Calu3 (cell line): ENCODE results near the gene PTPRE. TPM values are rescaled to one million over a fixed set of nuclear protein-coding genes. Genes with fewer than 3 reads are reported as not detected.

Experiments
- BruUV-seq: library from RNA; stranded (reverse); fragments of 400-500 nt; replicated peaks from 2 replicates; lab custom pipeline; 2021; lab: Mats Ljungman, UMichigan
- CTCF ChIA-PET: fragments of 300-600 bp; sonication (Branson Sonifier 250); formaldehyde crosslinking; loops from one replicate; lab custom pipeline; 2022; ENCODE audit warnings: antibody characterized with exemption; lab: Charles Lee
- DNase-seq: peaks from one replicate; pipeline ENCODE4 v3.0.0; 2022
- H3K27ac Mint-ChIP-seq: one replicate; pipeline ENCODE4 v1.8.0; 2022; ENCODE audit warnings: mixed read lengths; ENCODE audit not compliant: unreplicated experiment
- H3K27me3 Mint-ChIP-seq: one replicate; pipeline ENCODE4 v1.8.0; 2022; ENCODE audit warnings: mixed read lengths; ENCODE audit not compliant: unreplicated experiment
- H3K36me3 Mint-ChIP-seq: one replicate; pipeline ENCODE4 v1.8.0; 2022; ENCODE audit warnings: mild to moderate bottlenecking, moderate library complexity, mixed read lengths; ENCODE audit not compliant: insufficient read depth, unreplicated experiment
- H3K4me1 Mint-ChIP-seq: one replicate; pipeline ENCODE4 v1.8.0; 2022; ENCODE audit warnings: mild to moderate bottlenecking, low read depth, mixed read lengths; ENCODE audit not compliant: unreplicated experiment
- H3K4me3 Mint-ChIP-seq: one replicate; pipeline ENCODE4 v1.8.0; 2022; ENCODE audit warnings: mild to moderate bottlenecking, low read depth, moderate library complexity, mixed read lengths; ENCODE audit not compliant: unreplicated experiment
- H3K9me3 Mint-ChIP-seq: one replicate; pipeline ENCODE4 v1.8.0; 2022; ENCODE audit warnings: low read depth, mixed read lengths; ENCODE audit not compliant: unreplicated experiment
- intact Hi-C: fragments of 100-400 bp; cut with micrococcal nuclease; formaldehyde crosslinking; loops from one replicate; pipeline ENCODE4 v1.10.0; 2022; ENCODE audit not compliant: unreplicated experiment
- total RNA-seq: library from RNA; stranded (reverse); gene quantifications from 2 replicates; pipeline ENCODE4 v1.2.3, GENCODE V29; 2022
- TF ChIP-seq, protein P1 (sequence below): fragments of 200-600 bp; IDR thresholded peaks from one replicate; pipeline ENCODE4 v1.8.0; 2022; ENCODE audit warnings: antibody characterized with exemption; ENCODE audit not compliant: unreplicated experiment

The PTPRE gene
- total RNA-seq, 1 experiment from 2014 or later = 7.6 TPM

DNA sequence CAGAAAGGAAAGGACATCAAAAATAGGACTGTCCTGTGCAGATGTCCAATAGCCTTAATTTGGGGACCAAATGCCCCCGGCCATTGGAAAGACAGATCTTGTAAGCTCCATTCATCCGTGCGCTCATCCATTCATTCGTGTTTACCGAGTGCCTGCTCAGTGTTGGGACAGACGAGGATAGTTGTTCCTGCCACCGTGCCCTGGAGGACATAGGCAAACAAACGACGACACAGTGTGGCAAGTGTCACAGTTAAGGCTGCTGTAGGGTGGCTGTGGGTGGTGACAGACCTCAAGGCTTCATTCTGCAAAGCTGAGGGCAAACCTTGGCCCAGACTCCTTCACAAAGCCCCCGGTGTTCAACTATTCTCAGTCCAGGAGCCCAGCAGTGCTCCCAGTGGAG lies 191.7 kb downstream of the PTPRE start:
- TF ChIP-seq, protein P1, sequence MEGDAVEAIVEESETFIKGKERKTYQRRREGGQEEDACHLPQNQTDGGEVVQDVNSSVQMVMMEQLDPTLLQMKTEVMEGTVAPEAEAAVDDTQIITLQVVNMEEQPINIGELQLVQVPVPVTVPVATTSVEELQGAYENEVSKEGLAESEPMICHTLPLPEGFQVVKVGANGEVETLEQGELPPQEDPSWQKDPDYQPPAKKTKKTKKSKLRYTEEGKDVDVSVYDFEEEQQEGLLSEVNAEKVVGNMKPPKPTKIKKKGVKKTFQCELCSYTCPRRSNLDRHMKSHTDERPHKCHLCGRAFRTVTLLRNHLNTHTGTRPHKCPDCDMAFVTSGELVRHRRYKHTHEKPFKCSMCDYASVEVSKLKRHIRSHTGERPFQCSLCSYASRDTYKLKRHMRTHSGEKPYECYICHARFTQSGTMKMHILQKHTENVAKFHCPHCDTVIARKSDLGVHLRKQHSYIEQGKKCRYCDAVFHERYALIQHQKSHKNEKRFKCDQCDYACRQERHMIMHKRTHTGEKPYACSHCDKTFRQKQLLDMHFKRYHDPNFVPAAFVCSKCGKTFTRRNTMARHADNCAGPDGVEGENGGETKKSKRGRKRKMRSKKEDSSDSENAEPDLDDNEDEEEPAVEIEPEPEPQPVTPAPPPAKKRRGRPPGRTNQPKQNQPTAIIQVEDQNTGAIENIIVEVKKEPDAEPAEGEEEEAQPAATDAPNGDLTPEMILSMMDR = no peak
- DNase-seq = no peak
- Mint-ChIP-seq H3K9me3 (no peaks in the 10 kb centered on the region), H3K4me3 (no peak overlapping the region), H3K27ac (no peak overlapping the region), H3K4me1 (no peaks in the 10 kb centered on the region), H3K36me3 (peaks cover 28% of the 10 kb centered on the region), H3K27me3 (no peaks in the 10 kb centered on the region)
- intact Hi-C loops = no loop called here
- CTCF ChIA-PET = no interaction called here
- BruUV-seq = no TSS peak

DNA sequence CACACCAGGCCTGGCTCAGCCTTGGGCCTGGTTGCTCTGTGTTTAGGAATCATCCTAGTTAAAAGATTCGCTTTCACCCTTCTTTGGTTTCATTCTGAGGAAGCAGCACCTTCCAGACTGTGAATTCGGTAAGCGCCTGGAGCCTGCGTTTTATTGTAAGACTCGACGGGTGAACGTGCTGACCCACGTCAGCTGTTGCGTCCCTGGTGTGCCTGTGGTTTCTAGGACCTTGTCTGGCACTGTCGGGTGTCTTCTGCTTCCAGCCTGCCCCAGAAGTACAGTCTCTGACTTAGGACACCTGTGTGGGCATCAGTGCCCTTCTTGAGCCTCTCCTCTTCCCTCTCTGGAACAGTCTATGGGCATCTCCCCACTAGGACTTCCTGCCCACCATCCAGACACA lies 193.0 kb downstream of the PTPRE start:
- H3K36me3 Mint-ChIP-seq = peaks cover 34% of the 10 kb centered on the region
- H3K4me1 Mint-ChIP-seq = no peaks in the 10 kb centered on the region
- no peak overlapping the region for H3K4me3 Mint-ChIP-seq
- CTCF ChIA-PET = no interaction called here
- DNase-seq = no peak
- intact Hi-C loops = no loop called here
- no TSS peak for BruUV-seq
- TF ChIP-seq, protein P1 = no peak
- H3K9me3 Mint-ChIP-seq = no peaks in the 10 kb centered on the region
- H3K27ac Mint-ChIP-seq = no peak overlapping the region
- H3K27me3 Mint-ChIP-seq = no peaks in the 10 kb centered on the region

DNA sequence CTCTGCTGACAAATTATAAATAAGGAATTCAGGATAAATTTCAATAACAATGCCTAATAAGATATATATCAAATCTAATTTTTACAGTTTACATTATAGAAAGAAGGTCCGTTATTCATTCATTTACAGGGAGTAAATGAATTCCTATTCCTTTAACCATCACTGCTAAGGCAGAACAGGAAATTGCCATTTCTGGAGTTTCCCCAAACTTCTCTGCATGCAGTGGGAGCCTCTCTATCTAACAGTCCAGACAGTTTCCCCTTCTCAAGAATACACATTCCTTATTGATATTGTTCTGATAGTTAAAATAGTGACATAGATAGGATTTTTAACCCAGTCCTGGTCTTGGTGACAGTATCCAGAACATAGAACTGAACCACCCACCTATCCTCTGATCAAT lies 195.0 kb downstream of the PTPRE start:
- no TSS peak for BruUV-seq
- CTCF ChIA-PET = no interaction called here
- no peaks in the 10 kb centered on the region for H3K27me3 Mint-ChIP-seq
- no peak for DNase-seq
- H3K4me3 Mint-ChIP-seq = no peak overlapping the region
- peaks cover 24% of the 10 kb centered on the region for H3K36me3 Mint-ChIP-seq
- no peaks in the 10 kb centered on the region for H3K4me1 Mint-ChIP-seq
- H3K27ac Mint-ChIP-seq = no peak overlapping the region
- TF ChIP-seq, protein P1 = no peak
- intact Hi-C loops = no loop called here
- H3K9me3 Mint-ChIP-seq = no peaks in the 10 kb centered on the region

DNA sequence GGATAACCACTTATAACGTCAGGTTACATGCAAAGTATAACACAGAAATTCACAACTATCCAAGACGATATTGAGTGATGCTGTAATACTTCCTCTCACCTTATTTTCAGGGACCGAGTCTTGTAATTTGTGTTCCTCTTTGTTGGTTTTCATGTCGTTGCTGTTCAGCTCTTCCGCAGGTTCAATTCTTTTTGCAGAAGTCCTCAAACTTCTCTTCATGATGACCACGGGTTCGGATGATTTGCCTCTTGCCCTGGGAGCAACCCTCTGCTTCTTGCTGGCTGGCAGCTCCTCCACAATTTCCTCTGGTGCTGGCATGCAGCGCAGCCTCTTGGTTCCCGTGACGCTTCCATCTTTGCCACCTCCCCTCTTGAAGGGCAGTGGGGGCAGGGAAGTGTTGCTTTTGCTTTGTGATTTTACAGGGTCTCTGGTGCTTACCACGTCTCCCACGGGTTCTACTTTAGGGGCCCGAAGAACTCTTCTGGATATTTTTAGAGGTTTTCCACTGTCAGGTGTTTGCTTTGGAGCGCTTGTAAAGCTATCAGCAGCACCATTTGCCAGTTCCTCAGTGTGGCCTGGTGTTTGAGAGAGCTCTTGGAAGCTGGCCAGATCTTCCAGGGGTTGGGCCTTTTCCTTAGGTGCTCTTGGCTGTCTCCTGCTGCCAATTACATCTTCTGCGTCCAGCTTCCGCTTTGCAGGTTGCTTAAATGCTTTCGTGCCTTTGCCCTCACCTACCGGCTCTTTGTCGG lies 195.8 kb downstream of the PTPRE start:
- Mint-ChIP-seq H3K4me3 (no peak overlapping the region), H3K36me3 (peaks cover 22% of the 10 kb centered on the region), H3K27me3 (no peaks in the 10 kb centered on the region), H3K4me1 (no peaks in the 10 kb centered on the region), H3K9me3 (no peaks in the 10 kb centered on the region), H3K27ac (no peak overlapping the region)
- CTCF ChIA-PET = no interaction called here
- TF ChIP-seq, protein P1 = no peak
- DNase-seq = no peak
- no TSS peak for BruUV-seq
- intact Hi-C loops = no loop called here
